ENCODE results near the gene GBA3.

- TF ChIP-seq EZH2 (IDR thresholded peaks at IDR 0.05; ENCODE audit: insufficient read depth, poor library complexity, severe bottlenecking) (no peak), EZH2phosphoT487 (IDR thresholded peaks at IDR 0.05; ENCODE audit: insufficient read depth, low read depth) (no peak)
Measured at GRCh38 chr4:22677780-22678179, 15.0 kb upstream of the GBA3 start.

Data from GM23248 (cell line).